HG02885 (cell line): ENCODE data around the gene THSD4.

Source experiments
- ATAC-seq: cut with Tn5 transposase; IDR thresholded peaks from one replicate; pipeline ENCODE4 v1.9.1; 2021; ENCODE audit warnings: mild to moderate bottlenecking; ENCODE audit not compliant: unreplicated experiment, poor library complexity

Gene THSD4

DNA sequence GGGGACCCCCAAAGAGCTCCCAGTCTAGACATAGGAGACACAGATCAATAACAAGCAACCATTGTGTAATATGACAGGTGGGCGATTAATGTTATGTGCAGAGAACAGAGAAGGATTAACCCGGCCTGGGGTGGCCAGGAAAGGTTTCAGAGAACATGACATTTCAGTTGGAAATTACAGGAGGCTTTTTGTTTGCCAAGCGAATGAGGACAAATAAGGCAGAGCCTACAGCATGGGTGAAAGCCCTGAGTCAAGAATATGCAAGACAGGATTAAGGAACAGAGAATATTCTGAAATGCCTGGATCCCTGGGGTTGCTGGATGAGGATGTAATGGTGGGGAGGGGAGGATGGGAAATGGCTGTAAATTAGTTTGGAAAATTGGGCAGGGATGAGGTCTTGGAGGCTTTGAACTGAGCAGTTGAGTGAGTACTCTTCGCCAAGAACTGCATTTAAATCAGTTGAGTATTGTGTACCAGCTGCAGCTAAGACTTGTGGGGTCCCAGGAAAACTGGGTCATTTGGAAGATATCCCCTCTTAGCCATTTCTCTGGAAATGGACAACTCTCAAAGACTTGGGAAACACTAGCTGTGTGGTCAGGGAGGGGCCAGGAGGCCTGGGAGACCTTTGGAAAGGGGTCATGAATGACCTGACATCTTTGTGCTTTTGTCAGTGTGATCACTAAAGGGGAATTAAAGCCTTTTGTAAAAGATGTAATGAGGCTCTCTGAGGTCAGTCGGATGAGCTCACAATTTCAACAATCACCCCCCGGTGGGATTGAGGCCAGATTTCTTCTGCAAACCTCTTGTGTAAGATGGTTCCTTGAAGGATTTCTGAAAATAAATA is 496.5 kb downstream of the THSD4 start:
- no peak for ATAC-seq

- ATAC-seq: no peak
These were observed 497.1 kb downstream of the THSD4 start for GRCh38 chr15:71612397-71612722.

GRCh38 chr15:71612869-71613268 is 497.6 kb downstream of the THSD4 start:
- ATAC-seq: no peak

DNA sequence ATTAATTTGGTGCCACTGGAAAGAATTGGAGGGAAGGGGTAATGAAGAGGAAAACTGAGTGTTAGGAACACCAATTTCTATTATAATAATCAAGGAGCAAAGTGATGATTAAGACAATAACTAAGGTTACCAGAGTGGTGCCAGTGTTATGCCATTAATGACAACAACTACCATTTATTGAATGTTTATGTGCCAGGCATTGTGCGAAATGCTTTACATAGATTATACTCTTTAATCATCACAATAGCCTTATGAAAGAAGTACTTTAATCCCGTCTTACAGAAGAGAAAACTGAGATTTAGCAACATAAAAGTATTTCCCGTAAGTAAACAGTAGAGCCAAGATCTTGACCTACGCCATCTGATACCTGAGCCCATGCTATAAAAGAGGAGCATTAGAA is 507.8 kb downstream of the THSD4 start:
- no peak for ATAC-seq

- ATAC-seq: no peak
These were observed 511.4 kb downstream of the THSD4 start for GRCh38 chr15:71626596-71627088.

DNA sequence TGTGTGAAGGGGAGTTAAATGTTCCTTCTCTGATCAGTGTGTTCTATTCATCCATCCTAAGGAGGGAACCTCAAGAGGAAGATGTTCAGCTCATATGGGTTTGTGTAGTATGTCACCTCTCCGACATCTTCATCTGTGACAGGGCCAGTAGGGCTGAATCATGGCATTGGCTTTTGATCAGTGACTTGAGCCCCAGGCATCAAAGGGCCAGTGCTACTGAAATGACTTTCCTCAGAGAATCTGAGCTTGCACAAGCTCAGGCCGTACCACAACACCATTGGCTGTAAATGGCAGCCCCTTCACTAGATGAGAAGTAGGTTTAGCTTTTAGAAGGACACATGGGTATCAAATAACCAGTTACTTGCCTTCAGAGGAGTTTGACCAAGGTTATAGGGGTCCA is 511.9 kb downstream of the THSD4 start:
- ATAC-seq: no peak

DNA sequence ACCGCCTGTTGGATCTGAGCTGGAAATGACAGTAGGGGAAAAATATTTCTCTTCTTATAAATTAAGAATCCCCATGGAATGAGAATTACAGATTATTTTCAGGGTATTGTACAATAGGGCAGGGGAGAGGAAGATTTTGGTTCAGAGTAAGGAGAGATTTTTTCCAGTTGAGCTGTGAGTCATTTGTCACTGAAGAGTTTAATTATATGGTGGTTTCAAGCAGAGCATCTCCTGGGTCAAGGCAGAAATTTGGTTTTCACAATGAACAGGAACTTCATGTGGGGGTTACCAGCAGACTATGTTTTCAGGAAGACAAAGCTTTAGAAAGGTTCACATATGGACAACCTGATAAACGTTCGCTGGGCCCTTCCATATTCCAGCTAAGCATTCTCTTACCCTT is 512.3 kb downstream of the THSD4 start:
- no peak for ATAC-seq

DNA sequence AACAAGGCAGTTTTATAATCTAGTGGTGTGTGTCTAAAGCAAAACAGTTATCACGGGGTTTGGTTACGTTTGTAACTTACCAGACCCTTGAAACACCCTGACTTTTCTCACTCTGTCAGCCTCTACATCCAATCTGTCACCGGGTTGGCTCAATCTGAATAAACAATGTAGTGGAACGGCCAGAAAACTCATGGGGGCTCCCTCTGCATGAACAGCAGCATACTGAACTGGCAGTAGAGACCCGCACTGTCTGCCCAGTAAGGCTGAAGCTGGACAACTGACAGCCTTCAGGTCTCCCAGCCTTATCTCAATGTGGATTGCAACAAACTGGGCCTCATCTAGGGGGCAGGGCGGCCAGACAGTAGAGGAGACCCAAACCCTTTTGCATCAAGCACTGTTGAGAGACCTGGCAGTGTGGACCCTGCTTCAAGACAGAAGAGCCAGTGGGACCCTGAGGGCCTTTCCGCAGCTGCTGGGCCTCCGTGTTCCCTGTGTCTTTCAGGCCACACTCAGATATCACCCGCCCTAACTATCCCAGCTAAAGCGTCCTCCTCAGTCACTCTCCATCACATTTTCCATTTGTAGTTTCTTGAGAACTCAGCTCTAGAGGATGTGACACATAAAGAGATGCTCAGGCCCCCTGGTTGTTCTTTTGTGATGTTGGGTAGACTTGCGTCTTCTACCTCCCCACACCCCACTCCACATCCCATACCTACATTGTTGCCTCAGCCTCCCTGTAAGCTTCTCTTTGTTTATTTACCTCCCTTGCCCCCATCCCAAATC is 513.9 kb downstream of the THSD4 start:
- ATAC-seq: no peak

DNA sequence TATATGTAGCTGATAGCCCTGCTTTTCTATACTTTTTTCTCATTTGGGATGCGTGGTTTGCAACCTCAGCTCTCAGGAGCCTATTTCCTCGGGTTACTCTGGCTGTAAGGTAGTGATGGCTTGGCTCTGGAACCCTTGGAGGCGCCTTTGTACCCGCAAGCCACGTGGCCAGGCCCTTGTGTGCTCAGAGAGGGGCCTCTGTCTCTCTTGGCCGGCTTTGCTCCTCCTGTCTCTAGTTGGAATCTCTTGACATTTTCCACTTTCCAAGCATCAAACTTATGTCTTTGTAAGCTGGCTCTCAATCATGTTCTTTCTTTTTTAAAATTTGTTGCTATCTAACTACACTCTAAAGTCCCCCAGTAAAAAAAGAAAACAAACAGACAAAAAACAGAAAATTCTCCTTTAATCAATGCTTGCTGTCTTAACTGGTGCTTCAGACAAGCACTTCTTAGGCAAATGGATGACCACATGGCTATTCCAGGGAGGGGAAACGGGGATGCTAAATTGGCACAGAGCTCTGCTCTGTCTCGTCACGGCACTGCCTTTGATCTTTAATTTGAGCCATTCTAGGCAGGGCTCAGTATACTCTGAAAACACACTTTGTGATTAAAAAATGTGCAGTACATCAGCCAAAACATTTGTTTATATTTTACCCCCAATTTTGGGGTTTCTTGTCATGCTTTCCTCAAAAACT is 514.7 kb downstream of the THSD4 start:
- ATAC-seq: no peak

- no peak for ATAC-seq
These were observed 515.2 kb downstream of the THSD4 start for GRCh38 chr15:71630475-71630809.

GRCh38 chr15:71632576-71633195 is 517.4 kb downstream of the THSD4 start:
- no peak for ATAC-seq

DNA sequence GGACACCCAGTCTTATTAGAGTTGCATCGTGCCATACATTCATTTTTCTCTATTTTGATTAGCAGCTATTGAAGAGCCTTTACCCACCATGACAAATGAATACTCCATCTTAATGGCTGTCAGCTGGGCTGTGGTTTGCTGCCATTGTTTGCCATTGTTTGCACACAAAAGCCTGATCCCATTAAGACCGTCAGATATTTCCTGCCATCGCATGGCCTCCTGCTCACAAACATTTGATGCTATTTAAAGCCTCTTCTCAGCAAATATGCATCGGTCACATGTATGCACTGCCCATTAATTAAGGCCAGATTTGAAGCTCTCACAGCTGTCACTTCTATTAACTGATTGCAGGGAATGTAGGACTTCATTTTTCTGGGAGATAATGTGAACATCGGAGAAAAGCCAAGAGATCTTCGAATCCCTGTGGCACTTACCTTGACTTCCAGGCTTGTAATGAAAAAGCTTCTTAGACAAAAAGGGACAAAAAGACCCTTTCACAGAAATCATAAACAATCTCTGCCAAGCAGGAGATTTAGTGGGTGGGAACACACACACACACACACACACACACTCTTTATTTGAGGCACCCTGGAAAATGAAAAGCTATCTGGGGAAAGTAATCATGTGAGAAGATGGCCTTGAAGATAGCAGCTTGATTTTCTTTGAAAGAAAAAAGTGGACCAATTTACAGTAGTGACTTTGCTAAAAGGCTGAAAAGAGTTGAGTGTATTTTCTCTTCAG is 519.7 kb downstream of the THSD4 start:
- ATAC-seq: no peak

GRCh38 chr15:71635735-71636134 is 520.5 kb downstream of the THSD4 start:
- ATAC-seq: no peak

DNA sequence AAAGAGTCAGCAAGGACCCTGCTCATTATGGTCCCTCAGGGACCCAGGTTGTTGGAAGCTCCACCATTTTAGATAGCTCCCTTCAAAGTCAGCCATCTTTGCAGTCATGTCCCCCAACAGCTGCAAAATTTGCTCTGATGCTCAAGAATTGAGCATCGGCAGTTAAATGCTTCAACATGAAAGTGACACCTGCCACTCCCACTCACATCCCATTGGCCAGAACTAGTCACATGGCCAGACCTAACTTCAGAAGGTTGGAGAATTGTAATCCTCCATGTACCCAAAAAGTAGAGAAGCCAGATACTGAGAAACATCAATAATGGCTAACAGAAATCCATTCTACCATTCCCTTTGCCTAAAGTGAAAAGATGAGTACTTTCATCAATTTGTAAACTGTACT is 523.6 kb downstream of the THSD4 start:
- ATAC-seq: no peak

DNA sequence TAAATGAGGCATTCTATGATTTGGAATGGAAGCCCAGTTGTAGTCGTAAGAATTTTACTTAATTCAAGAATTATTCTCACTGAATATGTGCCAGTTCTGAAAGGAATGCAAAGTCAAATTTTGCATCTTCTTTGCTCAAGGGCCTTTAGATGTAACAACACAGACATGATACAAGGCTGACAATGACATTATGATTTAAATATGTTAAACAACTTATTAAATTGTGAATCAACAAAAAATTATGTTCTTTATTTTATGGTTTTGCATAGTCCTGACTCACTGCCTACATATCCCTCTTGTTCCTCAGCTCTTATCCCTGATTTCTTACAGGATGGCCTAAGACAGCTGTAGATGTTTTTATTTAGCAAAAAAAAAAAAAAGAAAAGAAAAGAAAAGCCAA is 524.2 kb downstream of the THSD4 start:
- no peak for ATAC-seq

DNA sequence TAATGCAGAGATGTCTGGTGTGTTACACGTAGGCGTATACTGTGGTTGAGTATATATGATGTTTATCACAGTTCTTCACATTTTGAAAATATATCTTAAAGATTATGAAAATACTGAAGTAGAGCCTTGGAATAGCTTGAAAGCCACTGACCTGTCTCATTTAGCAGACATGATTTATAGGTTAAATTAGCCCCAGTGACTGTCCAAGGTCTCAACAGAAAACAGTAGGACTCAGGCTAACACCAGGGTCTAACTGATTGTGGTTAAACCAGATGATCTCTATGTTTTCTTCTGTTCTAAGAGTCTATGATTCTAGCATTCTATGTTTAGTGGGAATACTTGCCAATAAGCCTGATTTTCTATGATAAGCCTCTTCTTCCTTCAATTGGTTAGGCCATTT is 528.6 kb downstream of the THSD4 start:
- ATAC-seq: no peak

DNA sequence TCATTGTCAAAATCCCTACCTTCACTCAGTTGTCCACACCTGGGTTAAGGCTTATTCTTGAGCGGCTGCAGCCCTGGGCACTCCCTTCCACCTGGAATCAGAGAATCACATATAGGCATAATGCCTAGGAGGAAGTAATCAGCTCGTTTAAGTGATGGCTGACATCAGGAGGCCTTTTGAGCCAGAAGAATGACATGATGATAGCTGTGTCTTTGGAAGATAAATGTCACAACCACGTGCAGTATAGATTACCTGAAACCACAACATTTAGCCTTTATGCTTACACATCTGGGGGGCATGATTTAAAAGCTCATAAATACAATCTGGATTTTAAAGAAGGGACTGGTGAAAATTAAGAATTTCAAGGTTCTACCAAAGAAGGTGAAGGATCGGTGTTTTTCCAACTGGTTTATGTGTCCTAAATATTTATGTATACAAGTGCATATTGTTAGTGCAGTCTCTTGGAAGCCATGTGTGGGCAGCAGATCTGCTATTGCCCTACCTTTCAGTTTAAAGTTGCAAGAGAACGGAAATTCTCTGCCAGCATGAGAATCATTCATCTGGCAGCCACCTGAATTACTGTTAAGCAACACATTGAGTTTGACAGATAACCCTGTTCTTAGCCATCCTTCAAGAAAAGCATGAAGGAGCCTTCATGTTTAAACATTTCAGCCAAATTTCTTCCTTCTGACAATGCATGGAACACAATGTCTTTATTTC is 531.7 kb downstream of the THSD4 start:
- no peak for ATAC-seq

DNA sequence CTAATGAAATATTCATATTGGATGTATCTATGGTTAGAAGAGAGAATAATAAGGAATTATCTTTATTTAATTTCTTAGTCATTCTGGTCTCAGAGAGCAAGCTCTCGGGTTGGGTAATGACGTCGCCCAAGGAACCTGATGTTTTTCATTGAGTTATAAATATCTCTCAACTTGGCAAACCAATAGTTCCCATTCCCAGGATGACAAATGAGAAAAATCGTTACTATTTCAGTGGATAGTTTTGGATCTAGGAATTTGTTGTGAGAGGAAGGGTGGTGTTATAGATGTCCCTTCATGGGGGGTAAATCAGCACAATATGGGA is 532.2 kb downstream of the THSD4 start:
- ATAC-seq: no peak

GRCh38 chr15:71648095-71648494 is 532.8 kb downstream of the THSD4 start:
- no peak for ATAC-seq

GRCh38 chr15:71649894-71650293 is 534.6 kb downstream of the THSD4 start:
- no peak for ATAC-seq
